Left ventricle myocardium inferior (tissue), 1 donor: ENCODE data around the gene SCLT1. TPM values are rescaled to one million over a fixed set of nuclear protein-coding genes. Genes with fewer than 3 reads are reported as not detected.

Experiments used
- DNase-seq: peaks from one replicate; pipeline ENCODE4 v3.0.0-alpha.2; 2020
- H3K27ac ChIP-seq: fragments of 200-600 bp; replicated peaks from 2 replicates; pipeline ENCODE4 v1.8.0; 2021
- H3K27me3 ChIP-seq: fragments of 200-600 bp; 2 replicates; pipeline ENCODE4 v1.8.0; 2021; ENCODE audit warnings: low read depth
- H3K36me3 ChIP-seq: fragments of 200-600 bp; 2 replicates; pipeline ENCODE4 v1.8.0; 2021
- H3K4me1 ChIP-seq: fragments of 200-600 bp; 2 replicates; pipeline ENCODE4 v1.8.0; 2021
- H3K4me3 ChIP-seq: fragments of 200-600 bp; 2 replicates; pipeline ENCODE4 v1.8.0; 2021; ENCODE audit warnings: mild to moderate bottlenecking, moderate library complexity
- H3K9me3 ChIP-seq: fragments of 200-600 bp; replicated peaks from 2 replicates; pipeline ENCODE4 v1.8.0; 2021
- intact Hi-C: fragments of 100-400 bp; cut with micrococcal nuclease; formaldehyde crosslinking; loops from one replicate; pipeline ENCODE4 v1.11.0; 2022
- total RNA-seq: library from RNA; stranded (reverse); fragmentation: NEBNext Ultra II Directional; extraction: Animal tissue kit (Norgen Biotek cat#: 25700); gene quantifications from one replicate; pipeline ENCODE4 v1.2.1, GENCODE V29; 2021
- TF ChIP-seq, protein P1 (sequence below): fragments of 200-600 bp; IDR thresholded peaks from 2 replicates; pipeline ENCODE4 v1.8.0; 2021; ENCODE audit warnings: antibody characterized with exemption, mild to moderate bottlenecking, borderline replicate concordance
- donor health status: DM: no; HTN: yes; CAD: no; lungs with severe emphysema.

Gene SCLT1
- total RNA-seq, 1 donor from 2014 or later, result 10.3 TPM

DNA sequence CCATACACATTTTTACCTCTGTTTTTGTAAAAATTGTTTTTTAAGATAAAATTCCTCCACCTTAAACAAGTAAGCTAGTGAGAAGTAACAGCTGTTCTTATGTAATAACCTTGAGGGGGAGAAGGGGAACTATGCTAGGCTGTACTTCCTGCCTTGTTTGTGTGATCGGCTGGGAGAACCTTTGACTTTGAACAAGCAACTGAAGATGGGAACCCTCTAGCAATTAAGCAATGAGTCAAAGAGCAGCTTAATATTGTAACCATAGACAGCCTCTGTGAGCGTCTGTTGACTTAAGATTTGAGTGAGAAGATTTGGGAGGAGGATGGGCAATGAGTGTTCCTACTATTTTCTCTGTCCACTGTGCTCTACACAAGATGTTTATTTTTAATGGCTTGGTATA, 135.1 kb downstream of the SCLT1 start:
- no peak overlapping the region for H3K27ac ChIP-seq
- H3K4me3 ChIP-seq, result no peak overlapping the region
- no peaks in the 10 kb centered on the region for H3K9me3 ChIP-seq
- H3K27me3 ChIP-seq, result no peaks in the 10 kb centered on the region
- no peak for DNase-seq
- TF ChIP-seq, protein P1, sequence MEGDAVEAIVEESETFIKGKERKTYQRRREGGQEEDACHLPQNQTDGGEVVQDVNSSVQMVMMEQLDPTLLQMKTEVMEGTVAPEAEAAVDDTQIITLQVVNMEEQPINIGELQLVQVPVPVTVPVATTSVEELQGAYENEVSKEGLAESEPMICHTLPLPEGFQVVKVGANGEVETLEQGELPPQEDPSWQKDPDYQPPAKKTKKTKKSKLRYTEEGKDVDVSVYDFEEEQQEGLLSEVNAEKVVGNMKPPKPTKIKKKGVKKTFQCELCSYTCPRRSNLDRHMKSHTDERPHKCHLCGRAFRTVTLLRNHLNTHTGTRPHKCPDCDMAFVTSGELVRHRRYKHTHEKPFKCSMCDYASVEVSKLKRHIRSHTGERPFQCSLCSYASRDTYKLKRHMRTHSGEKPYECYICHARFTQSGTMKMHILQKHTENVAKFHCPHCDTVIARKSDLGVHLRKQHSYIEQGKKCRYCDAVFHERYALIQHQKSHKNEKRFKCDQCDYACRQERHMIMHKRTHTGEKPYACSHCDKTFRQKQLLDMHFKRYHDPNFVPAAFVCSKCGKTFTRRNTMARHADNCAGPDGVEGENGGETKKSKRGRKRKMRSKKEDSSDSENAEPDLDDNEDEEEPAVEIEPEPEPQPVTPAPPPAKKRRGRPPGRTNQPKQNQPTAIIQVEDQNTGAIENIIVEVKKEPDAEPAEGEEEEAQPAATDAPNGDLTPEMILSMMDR, result no peak
- H3K36me3 ChIP-seq, result peaks cover 14% of the 10 kb centered on the region
- intact Hi-C loops, result no loop called here
- H3K4me1 ChIP-seq, result peaks cover 5% of the 10 kb centered on the region

DNA sequence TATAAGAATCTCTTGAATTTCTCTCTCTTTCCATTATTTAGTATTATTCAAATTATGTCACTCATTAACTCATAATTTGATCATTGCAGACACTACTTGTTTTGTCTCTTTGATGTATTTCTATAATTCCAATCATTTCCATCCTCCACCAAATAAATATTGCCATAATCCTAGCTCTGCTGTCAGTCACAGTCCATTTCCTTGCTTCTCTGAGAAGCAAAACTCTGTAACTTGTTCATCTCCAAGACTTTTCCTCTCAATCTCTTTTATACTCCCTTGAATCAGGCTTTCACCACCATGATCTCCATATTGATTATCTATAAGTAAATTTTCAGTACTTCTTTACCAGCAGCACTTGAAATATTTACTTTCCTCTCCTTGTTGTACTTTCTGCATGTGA, 135.9 kb downstream of the SCLT1 start:
- intact Hi-C loops, result no loop called here
- Histone ChIP-seq H3K27ac (no peak overlapping the region), H3K36me3 (peaks cover 14% of the 10 kb centered on the region), H3K4me3 (no peak overlapping the region), H3K27me3 (no peaks in the 10 kb centered on the region), H3K4me1 (peaks cover 5% of the 10 kb centered on the region), H3K9me3 (no peaks in the 10 kb centered on the region)
- no peak for DNase-seq
- TF ChIP-seq, protein P1, result no peak

DNA sequence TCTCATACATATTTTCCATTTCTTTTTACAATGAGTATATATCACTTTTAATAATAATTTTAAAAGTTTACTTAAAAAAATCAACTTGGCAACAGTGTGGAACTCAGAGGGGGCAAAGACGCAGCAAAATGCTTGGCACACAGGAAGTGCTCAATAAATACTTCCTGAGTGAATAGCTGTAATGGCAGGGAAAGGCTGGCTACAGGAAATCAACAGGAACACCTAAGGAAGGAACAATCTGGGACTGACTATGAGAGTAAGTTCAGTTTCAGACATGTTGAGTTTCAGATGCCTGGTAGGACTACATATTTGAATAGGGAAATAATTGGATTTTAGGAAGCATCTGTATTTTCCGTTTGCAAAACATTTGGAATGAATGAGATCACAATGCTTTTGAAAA, 137.6 kb downstream of the SCLT1 start:
- no peaks in the 10 kb centered on the region for H3K27me3 ChIP-seq
- H3K9me3 ChIP-seq, result no peaks in the 10 kb centered on the region
- peaks cover 5% of the 10 kb centered on the region for H3K4me1 ChIP-seq
- no peak overlapping the region for H3K27ac ChIP-seq
- H3K36me3 ChIP-seq, result peaks cover 19% of the 10 kb centered on the region
- intact Hi-C loops, result no loop called here
- TF ChIP-seq, protein P1, result no peak
- no peak for DNase-seq
- no peak overlapping the region for H3K4me3 ChIP-seq

DNA sequence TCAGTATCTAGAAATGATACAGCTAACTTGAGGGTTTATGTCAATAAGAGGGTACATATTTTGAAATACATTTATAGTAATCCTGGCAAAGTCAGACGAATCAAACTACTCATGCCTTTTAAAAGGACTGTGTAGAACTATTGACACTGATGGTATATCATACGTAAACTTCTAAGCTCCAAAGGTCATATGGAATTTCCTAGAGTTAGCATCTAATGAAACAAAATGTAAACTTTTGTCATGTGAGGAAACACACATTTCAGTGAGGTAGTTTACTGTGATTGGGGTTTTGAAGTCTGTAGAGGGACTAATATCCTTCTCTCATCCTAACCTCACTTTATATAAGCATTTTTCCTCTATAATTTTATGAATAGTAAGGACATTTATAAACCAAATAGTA, 138.4 kb downstream of the SCLT1 start:
- H3K27me3 ChIP-seq, result no peaks in the 10 kb centered on the region
- TF ChIP-seq, protein P1, result no peak
- DNase-seq, result no peak
- intact Hi-C loops, result no loop called here
- H3K27ac ChIP-seq, result no peak overlapping the region
- peaks cover 5% of the 10 kb centered on the region for H3K4me1 ChIP-seq
- peaks cover 19% of the 10 kb centered on the region for H3K36me3 ChIP-seq
- no peaks in the 10 kb centered on the region for H3K9me3 ChIP-seq
- no peak overlapping the region for H3K4me3 ChIP-seq

DNA sequence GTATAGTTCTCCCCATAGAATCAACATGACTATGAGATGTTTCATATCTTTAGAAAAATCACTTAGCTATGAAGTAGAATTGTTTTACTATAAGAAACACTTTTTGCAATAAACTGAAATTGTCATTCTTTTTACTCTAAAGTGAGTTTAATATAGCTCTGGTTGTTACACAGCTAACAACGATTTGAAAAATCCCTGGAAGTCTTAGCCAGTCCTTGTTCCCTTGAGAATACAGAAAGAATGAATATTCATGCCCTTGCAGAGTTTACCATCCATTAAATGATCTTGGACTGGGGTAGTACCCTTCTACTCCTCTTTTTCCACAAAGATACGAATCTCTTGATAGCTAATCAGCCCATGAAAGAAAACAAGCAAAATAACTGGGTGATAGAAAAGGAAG, 142.0 kb downstream of the SCLT1 start:
- intact Hi-C loops, result no loop called here
- DNase-seq, result no peak
- TF ChIP-seq, protein P1, result no peak

DNA sequence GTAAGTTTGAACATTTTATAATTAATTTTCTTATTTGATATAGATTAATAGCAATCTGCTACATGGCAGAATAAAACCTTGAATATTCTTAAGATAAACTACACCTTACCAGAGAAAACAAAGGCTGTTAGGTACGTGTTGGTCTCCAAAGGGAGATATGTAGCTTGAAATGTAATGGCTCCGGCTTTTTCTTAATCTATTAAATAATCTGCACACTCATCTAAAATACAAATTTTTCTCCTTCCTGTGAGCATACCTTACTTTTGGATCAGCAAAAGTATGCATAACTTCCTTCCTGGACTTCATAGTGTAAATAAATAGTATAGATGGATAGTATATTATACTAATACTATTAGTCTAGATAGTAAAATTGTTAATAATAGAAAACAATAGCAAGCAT, 142.5 kb downstream of the SCLT1 start:
- intact Hi-C loops, result no loop called here
- Histone ChIP-seq H3K4me1 (no peaks in the 10 kb centered on the region), H3K9me3 (no peaks in the 10 kb centered on the region), H3K36me3 (peaks cover 33% of the 10 kb centered on the region), H3K4me3 (no peak overlapping the region), H3K27me3 (no peaks in the 10 kb centered on the region), H3K27ac (no peak overlapping the region)
- TF ChIP-seq, protein P1, result no peak
- no peak for DNase-seq

More for the DNA sequence above, 142.0 kb downstream of the SCLT1 start:
- Histone ChIP-seq H3K9me3 (no peaks in the 10 kb centered on the region), H3K36me3 (peaks cover 27% of the 10 kb centered on the region), H3K27ac (no peak overlapping the region), H3K4me1 (no peaks in the 10 kb centered on the region), H3K27me3 (no peaks in the 10 kb centered on the region), H3K4me3 (no peak overlapping the region)
